Fibroblast of pulmonary artery (primary cell): ENCODE results near the gene MUC7.

Source experiments
- DNase-seq: peaks from one replicate; pipeline ENCODE4 v3.0.0-alpha.2; 2010; ENCODE audit warnings: low read depth
- H3K4me3 ChIP-seq: replicated peaks from 2 replicates; pipeline ENCODE4 v1.5.1; 2011; ENCODE audit warnings: low read depth, mild to moderate bottlenecking, control low read depth, low read length, moderate library complexity
- CTCF ChIP-seq: IDR thresholded peaks from 2 replicates; pipeline ENCODE4 v1.5.1; 2011; ENCODE audit warnings: mild to moderate bottlenecking, control low read depth, low read length, inconsistent platforms; ENCODE audit errors: missing control alignments

The MUC7 gene

GRCh38 chr4:70531981-70532380, 60.0 kb downstream of the MUC7 start:
- no peak overlapping the region for H3K4me3 ChIP-seq
- peak; percentile 14 for TF ChIP-seq CTCF
- DNase-seq = no peak
